GM18907 (cell line): ENCODE measurements around the gene ZSWIM4.
A peak's percentile ranks its signal among the peaks of the same experiment; 100 is the strongest.
"Not testable (repeated sequence)": the region's sequence is repeated elsewhere in the genome, so short reads cannot be mapped to it uniquely, and the experiment has no call there.

Experiments used
- ATAC-seq: cut with Tn5 transposase; IDR thresholded peaks from one replicate; pipeline ENCODE4 v1.9.1; 2021; ENCODE audit warnings: mild to moderate bottlenecking, moderate library complexity; ENCODE audit not compliant: unreplicated experiment

The ZSWIM4 gene

DNA sequence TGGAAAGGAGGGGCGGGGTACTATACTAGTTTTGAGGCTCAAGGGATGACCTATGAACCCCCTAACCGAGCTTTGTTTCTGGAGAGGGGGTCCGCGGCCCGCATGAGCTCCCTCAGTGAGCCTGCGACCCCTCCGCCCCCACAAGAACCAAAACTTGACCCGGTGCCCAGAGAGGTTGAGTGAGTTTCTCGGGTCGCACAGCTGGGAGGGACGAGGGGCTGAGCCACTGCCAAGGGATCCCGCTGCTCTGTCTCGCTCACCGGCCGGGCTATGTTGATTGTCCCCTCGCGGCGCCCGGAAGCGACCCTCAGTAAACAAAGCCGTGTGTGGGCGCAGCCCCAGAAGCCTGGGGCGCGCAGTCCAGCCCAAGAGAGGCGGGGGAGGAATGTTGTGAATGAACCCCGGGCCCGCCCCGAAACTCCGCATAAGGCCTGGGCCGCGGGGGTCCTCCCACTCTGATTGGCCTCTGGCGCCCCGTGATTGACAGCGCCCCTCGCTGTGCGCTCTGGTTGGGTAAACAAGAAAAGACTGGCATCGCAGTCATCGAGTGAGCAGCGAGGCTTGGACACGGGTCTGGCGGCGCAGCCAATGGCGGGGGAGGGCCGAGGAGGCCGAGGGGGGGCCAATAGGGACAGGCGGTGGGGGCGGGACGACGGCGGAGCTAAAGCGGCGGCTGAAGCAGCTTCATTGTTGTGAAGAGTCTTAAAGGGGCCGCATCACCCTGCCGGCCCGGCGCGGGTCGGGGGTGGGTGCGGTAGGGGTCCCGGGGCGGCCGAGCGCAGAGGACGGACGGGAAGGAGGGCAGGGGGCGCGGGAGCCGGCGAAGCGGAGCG is at the start of gene ZSWIM4:
ZSWIM4 (plus strand) TSS at position 687 of the 833 bp plus-strand sequence. CDS start 206 bp downstream, outside the sequence.
- peak; percentile 92 for ATAC-seq

DNA sequence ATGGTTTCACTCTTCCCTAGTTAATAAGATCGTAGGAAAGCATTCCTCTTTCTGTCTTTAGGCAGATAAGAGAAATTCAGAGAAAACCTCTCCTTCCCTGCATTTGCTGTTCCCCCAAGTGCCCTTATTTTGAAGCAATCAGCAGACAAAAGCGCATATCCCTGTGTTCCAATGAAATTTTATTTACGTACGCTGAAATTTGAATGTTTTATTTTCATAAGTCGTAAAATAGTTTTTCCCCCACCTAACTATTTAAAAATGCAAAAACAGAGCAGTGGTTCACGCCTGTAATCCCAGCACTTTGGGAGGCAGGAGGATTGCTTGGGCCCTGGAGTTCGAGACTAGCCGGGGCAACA is 48.2 kb upstream of the ZSWIM4 start:
- no peak for ATAC-seq

DNA sequence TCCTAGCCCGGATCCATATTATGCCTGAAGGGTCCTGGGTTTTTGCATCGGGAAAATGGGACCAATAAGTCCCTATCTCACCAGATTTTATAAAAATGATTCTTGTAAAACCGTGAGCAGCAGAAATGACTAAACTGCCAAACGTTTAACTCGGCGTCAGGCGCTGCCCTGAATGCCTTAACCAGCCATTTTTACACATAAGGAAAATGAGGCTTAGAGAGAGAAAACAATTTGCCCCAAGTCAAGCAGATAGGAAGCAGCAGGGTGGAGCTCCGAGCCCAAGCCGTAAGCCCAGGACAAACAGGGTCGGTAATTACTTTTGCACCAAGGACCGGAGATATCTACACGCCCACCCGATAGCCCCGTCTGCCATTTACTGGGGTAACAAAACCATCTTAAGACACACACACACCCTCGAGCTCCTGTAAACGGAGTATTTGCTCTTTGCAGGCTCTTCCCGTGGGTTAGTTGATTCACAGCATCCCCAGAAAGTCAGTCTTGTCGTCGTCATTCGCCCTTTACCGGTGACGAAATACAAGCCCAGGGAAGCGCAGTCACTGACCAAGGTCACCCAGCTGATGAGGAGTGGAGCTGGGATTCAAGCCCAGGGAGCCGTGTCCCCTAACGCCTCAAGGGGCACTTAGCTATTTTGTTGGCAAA is 46.9 kb upstream of the ZSWIM4 start:
- no peak for ATAC-seq

- no peak for ATAC-seq
These were observed 43.8 kb upstream of the ZSWIM4 start for GRCh38 chr19:13751436-13751835.

- ATAC-seq, result not testable (repeated sequence)
These were observed 41.6 kb upstream of the ZSWIM4 start for GRCh38 chr19:13753622-13754021.

- ATAC-seq, result no peak
These were observed 39.0 kb upstream of the ZSWIM4 start for GRCh38 chr19:13756210-13756609.

DNA sequence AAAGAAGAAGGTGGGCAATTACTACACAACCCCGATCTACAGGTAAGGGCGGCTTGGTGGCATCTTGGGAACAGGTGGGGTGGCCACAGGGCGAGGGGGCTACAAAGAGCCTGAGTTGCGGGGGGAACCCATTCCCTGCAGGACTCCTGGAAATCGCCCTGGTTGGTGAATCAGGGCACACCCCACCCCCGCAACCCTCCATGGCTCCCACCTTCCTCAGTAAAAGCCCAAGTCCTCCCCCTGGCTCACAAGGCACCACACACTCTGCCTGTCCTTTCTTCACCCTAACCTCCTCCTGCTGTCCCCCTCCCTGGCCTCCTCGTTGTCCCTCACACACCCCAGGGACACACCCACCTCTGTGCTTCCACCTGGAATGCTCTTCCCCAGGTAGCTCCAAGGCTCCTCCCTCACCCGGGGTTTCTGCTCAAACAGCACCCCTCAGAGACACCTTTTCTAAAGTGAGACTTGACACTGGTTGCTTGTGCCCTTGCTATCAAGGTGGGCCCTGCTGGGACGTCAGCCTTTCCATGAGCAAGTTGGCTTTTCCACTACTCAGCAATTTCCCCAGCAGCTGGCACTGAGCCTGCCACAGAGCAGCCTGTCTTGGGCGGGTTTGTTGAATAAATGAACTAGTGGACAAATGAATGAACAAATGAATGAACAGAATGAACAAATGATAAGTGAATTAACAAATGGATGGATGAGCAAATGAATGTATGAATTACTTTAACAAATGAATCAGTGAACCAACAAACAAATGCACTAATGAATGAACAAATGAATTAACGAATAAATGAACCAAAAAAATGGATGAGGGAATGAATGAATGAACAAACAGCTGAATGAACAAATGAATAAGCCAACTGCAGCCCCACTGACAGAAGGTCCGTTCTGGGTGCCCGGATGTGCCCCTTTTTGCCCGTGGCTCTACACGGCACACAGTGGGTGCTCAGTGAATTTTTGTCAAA is 37.2 kb upstream of the ZSWIM4 start:
- ATAC-seq, result no peak

- ATAC-seq, result no peak
These were observed 36.4 kb upstream of the ZSWIM4 start for GRCh38 chr19:13758795-13759194.

GRCh38 chr19:13761423-13761822 is 33.8 kb upstream of the ZSWIM4 start:
- no peak for ATAC-seq

DNA sequence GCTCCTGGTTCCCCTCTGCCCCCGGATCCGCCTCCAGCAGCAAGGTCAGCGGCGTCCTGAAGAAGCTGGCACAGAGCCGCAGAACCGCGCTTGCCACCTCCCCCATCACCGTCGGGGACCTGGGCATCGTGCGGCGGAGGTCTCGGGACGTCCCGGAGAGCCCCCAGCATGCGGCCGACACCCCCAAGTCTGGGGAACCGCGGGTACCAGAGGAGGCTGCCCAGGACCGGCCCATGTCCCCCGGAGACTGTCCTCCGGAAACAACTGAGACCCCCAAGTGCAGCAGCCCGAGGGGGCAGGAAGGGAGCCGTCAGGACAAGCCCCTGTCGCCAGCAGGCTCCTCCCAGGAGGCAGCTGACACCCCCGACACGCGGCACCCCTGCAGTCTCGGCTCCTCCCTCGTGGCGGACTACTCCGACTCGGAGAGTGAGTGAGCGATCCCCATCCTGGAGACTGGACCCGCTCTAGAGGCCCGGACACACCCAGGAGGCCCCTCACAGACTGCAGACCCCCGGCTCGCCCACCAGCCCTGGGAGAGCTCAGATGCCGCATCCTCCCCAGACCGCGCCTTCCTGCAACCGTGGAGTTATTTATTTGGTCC is 32.5 kb upstream of the ZSWIM4 start:
- no peak for ATAC-seq

GRCh38 chr19:13763265-13763664 is 32.0 kb upstream of the ZSWIM4 start:
- ATAC-seq, result no peak

GRCh38 chr19:13764101-13764807 is 31.0 kb upstream of the ZSWIM4 start, which contains the start of gene MRI1:
TSS of gene MRI1 (plus strand) at chr19:13764522. CDS start at chr19:13764589, 67 bp downstream.
- ATAC-seq, result peak; percentile 43

- ATAC-seq, result no peak
These were observed 30.3 kb upstream of the ZSWIM4 start for GRCh38 chr19:13764821-13765394.

DNA sequence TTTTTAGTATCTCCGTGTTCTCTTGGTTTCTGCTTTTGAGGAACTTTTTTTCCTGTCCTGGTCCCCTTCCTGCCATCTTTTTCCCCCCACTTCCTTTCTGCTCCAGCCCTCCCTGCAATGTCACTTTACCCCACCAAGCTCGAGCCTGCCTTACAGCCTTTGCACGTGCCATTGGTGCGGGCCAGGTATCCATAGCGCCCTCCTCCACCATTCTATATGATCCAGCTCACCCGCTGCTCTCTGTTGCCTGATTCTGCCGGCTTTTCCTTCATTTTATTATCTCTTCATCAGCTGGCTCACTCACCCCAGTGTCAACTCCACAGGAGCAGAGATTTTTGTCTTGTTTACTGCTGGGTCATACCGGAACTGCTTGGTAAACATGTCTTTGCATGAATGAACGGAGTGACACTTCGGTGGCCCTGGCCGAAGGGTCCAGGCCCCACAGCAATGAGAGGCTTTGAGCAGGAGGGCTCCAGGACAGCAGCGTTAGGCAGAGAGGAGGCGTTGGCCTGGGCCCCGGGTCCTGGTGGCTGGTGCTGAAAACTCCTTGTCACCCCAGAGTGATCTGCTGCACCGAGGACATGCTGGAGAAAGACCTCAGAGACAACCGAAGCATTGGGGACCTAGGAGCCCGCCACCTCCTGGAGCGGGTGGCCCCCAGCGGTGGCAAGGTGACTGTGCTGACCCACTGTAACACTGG is 29.7 kb upstream of the ZSWIM4 start:
- no peak for ATAC-seq

GRCh38 chr19:13766095-13766481 is 29.2 kb upstream of the ZSWIM4 start:
- no peak for ATAC-seq

DNA sequence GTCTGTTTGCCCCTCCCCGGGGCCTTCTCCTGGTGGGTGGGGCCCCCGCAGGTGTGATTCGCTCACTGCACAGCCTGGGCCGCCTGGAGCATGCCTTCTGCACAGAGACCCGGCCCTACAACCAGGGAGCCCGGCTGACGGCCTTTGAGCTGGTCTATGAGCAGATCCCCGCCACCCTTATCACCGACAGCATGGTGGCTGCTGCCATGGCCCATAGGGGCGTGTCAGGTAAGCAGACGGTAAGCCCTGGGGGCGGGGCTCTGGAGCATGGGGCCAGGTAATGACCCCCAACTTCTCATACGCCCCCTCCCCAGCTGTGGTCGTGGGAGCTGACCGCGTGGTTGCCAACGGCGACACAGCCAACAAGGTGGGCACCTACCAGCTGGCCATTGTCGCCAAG is 26.7 kb upstream of the ZSWIM4 start:
- ATAC-seq, result no peak

DNA sequence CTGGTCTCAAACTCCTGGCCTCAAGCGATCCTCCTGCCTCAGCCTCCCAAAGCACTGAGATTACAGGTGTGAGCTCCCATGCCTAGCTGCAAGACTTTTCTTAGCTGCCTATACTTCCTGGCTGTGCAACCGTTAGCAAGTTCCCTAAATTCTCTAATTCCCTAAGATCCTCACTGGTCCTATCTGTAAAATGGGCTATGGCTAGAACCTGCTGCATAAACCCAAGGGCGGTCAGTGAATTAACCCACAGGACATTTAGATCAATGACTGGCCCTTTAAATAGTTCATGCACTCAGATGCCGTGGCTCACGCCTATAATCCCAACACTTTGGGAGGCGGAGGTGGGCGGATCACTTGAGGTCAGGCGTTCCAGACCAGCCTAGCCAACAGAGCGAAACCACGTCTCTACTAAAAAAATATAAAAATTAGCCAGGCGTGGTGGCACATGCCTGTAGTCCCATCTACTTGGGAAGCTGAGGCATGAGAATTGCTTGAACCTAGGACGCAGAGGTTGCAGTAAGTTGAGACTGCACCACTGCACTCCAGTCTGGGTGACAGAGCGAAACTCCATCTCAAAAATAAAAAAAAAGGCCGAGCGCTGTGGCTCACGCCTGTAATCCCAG is 25.1 kb upstream of the ZSWIM4 start:
- no peak for ATAC-seq
